GM19324 (cell line): ENCODE results near the gene OR4B1.
"Not testable (repeated sequence)": the region's sequence is repeated elsewhere in the genome, so short reads cannot be mapped to it uniquely, and the experiment has no call there.

Source experiments
- ATAC-seq: cut with Tn5 transposase; IDR thresholded peaks from one replicate; pipeline ENCODE4 v1.9.1; 2021; ENCODE audit warnings: mild to moderate bottlenecking, moderate library complexity; ENCODE audit not compliant: unreplicated experiment, low FRiP score

The OR4B1 gene

DNA sequence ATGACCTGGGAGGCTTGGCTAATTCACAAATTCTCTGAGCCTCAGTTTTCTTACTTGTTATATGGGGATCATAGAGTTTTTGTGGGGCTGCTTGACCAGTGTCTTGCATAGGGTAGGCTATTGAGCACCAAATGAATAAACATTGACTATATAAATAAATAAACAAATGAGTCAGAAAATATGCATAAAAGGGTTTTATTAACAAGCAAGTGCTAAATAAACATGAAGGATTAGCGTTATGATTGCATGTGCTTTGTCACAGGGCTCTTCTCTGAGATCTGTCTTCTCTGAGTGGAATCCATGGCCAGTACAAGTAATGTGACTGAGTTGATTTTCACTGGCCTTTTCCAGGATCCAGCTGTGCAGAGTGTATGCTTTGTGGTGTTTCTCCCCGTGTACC is at the start of gene OR4B1:
TSS of gene OR4B1 (plus strand) at position 301 of the 400 bp plus-strand sequence. CDS start at position 301, 0 bp downstream.
- no peak for ATAC-seq

DNA sequence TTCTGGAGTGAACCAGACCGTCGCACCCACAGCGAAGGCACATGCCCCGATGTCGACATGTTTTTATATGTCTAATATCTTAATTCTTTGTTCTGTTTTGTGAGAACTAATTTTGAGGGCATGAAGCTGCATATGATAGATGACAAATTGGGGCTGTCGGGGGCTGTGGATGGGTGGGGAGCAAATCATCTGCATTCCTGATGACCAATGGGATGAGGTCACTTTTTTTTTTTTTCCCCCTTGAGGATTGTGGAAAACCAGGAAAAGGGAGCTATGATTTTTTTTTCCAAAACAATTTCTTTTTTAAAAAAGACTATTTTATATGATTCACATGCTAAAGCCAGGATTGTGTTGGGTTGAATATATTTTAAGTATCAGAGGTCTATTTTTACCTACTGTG is 49.2 kb upstream of the OR4B1 start:
- no peak for ATAC-seq

- ATAC-seq = no peak
Measured at GRCh38 chr11:48168815-48169214, 47.8 kb upstream of the OR4B1 start.

GRCh38 chr11:48169259-48169658 is 47.4 kb upstream of the OR4B1 start:
- ATAC-seq = no peak

GRCh38 chr11:48169717-48170116 is 46.9 kb upstream of the OR4B1 start:
- no peak for ATAC-seq

- ATAC-seq = no peak
Measured at GRCh38 chr11:48170241-48171233, 46.1 kb upstream of the OR4B1 start.

DNA sequence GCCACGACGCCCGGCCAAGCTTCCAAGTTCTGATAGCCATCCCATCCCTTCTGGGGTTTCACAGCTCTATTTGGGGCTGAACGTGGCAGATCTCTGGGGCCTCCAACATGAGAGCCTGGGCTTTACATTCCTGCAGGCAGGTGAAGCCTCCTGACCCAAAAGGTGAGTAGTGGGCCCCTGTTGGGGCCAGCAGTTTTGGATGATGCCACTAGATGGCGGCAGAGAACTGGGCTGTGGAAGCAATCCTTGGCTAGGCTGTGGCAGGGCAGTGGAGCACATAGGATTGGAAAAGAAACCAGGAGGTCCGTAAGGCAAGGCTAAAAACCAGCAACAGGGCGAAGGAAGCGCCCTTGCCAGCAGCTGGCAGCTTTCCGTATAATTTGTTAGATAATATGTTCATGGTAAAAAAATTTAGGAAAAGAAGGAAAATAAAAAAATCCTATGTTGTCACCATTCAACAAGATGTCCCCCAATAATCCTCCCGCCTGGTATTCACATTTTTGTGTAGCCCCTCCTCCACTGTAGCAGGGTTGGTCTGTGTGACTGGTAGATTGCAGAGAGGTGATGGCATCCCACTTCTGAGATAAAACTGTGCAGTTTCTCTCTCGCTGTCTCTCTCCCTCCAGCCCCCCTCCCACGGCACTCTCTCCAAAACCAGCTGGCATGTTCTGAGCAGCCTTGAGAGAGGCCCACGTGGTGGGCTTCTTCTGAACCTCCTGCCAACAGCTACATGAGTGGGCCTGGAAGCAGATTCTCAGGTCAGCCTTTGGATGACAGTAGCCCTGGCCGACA is 43.6 kb upstream of the OR4B1 start:
- peak; percentile 57 for ATAC-seq

- ATAC-seq = no peak
Measured at GRCh38 chr11:48177661-48178060, 38.9 kb upstream of the OR4B1 start.

DNA sequence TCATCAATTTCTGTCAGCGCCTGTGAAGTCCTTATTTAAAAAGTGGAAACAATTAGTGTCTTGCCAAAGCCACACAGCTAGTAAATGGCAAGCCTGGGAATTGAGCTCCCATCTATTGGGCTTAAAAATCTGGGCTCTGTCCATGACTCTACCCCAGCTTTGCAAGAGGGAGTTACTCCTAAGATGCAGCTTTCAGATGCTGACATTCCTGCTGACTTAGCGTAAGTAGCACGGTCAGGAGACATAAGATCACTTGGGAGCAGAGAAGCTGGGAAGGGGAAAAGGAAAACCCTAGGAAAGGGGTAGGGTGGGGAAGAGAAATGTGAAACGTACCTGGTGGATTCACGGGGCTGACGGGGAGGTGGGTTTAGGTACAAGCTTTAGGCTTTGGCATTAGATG is 36.0 kb upstream of the OR4B1 start:
- no peak for ATAC-seq

GRCh38 chr11:48182860-48183526 is 33.6 kb upstream of the OR4B1 start:
- no peak for ATAC-seq

DNA sequence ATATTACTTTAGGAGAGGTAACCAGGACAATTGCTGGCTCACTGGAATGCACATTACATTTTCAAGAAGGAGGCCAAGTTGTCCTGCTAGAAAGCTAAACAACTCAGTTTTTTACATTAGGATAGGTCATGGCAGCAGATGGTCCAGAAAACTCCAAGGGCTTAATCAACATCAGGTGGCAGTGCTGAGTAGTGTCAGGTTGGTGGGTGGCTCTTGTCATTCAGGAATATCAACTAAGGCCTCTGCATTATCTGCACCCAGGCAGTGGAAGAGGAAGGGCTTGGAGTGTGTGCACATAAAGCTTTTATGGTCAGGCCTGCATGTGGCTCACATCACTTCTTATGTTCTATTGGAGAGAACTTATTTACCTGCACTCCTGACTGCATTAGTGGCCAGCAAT is 32.2 kb upstream of the OR4B1 start:
- ATAC-seq = no peak

DNA sequence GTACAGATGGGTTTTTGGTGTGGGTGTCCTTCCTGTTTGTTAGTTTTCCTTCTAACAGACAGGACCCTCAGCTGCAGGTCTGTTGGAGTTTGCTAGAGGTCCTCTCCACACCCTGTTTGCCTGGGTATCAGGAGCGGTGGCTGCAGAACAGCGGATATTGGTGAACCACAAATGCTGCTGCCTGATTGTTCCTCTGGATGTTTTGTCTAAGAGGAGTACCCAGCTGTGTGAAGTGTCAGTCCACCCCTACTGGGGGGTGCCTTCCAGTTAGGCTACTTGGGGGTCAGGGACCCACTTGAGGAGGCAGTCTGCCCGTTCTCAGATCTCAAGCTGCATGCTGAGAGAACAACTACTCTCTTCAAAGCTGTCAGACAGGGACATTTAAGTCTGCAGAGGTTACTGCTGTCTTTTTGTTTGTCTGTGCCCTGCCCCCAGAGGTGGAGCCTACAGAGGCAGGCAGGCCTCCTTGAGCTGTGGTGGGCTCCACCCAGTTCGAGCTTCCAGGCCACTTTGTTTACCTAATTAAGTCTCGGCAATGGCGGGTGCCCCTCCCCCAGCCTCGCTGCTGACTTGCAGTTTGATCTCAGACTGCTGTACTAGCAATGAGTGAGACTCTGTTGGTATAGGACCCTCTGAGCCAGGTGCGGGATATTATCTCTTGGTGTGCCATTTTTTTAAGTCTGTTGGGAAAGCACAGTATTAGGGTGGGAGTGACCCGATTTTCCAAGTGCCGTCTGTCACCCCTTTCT is 25.5 kb upstream of the OR4B1 start:
- ATAC-seq = not testable (repeated sequence)

DNA sequence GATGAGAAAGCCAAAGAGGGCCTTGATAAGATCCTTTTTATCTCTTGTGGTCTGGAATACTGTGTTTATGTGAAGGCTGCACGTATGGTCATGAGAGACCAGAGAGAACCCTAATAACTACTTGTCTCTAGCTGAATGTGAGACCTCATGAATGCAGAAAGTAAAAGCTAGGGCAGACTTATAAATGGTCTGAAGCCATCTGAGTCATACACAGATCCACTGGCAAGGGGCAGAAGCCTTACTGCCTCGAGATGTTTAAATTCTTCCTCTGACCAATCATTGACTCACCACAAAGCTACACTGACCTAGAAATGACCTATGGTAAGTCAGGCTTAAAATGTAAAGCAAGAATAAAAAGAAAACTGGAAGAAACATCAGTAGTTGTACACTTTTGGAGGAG is 22.7 kb upstream of the OR4B1 start:
- ATAC-seq = no peak

DNA sequence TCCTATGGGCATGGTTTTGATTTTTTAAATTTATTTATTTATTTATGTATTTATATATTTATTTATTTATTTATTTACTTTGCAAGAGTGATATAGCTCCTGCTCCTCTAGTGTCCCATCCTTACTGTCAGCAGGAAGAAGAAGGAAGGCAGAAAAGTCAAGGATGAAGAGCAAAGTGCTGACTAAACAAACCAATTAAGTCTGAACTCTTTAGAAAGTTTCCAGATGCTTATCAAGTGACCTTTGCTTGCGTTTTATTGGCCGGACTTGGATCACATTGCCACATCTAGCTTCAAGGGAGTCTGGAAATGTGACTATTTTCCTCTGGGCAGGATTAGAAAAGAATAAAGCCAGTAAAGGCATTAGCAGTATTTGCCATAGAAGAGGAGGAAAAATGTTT is 8.7 kb upstream of the OR4B1 start:
- ATAC-seq = no peak

DNA sequence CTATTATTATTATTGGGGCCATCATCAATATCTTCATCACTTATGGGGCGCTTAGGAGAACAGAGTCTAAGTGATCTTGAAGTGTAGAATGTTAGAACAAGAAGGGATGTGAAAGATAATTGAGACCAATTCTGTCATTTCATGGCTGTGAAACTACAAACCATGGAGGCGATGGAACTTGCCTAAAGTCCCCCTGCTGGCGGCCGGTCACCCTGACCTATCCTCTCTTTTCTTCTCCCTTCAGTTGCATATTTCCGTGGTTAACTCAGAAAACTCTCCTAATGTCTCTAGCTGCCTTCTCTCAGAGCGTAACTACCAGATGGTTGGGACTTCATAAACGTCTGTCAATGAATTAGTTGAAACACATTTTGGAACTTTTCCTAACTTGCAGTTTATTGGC is 6.6 kb upstream of the OR4B1 start:
- ATAC-seq = no peak

GRCh38 chr11:48228761-48229160 is 12.2 kb downstream of the OR4B1 start:
- ATAC-seq = no peak

DNA sequence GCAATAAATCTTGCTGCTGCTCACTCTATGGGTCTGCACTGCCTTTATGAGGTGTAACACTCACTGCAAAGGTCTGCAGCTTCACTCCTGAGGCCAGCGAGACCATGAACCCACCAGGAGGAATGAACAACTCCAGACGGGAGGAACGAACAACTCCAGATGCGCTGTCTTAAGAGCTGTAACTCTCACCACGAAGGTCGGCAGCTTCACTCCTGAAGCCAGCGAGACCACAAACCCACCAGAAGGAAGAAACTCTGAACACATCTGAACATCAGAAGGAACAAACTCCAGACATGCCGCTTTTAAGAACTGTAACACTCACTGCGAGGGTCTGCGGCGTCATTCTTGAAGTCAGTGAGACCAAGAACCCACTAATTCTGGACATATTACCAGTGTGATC is 13.4 kb downstream of the OR4B1 start:
- not testable (repeated sequence) for ATAC-seq

DNA sequence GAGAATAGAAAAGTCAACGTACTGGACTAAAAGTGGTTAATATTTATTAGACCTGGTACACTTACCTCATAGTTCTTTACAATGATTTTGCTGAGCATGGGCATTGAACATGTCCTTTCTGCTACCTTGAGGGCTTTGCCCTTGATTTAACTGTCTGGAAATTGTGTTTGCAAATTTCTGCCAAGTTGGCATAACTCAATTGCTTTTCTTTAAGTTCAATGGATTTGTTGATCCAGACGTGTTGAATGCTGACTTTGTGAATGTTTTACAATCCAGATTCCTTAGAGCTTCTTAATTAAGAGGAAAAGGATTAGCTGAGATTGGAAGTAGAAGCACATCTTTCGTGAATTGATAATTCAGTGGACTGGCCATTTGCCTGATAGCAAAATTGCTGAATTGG is 21.1 kb downstream of the OR4B1 start:
- ATAC-seq = no peak

GRCh38 chr11:48242501-48242900 is 25.9 kb downstream of the OR4B1 start:
- no peak for ATAC-seq

DNA sequence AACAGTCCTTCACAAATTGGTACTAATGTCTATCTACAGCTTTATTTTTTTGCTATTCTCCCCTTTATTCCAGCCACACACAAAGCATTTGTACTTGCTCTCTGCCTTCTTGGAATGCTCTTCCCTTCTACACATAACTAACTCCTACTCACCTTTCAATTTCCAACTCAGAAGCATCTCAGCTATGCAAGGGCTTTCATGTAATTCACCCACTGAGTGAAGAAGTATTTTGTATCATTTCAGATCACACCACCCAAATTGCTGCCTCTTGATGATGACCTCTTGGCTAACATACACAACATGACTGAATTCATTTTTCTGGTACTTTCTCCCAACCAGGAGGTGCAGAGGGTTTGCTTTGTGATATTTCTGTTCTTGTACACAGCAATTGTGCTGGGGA is 28.2 kb downstream of the OR4B1 start, which contains the start of gene OR4X2:
TSS of gene OR4X2 (plus strand) at position 301 of the 400 bp plus-strand sequence. CDS start at position 301, 0 bp downstream.
- ATAC-seq = no peak
